HCT116 (cell line): ENCODE data around the gene PTPRF. TPM values are rescaled to one million over a fixed set of nuclear protein-coding genes. Genes with fewer than 3 reads are reported as not detected.

Source experiments
- ATAC-seq: fragments of 200-7000 bp; cut with Tn5 transposase; 2 replicates; pipeline ENCODE4 v1.9.1; 2020; ENCODE audit warnings: mild to moderate bottlenecking, moderate library complexity
- BruUV-seq: library from RNA; stranded (reverse); fragments of 400-500 nt; replicated peaks from 2 replicates; lab custom pipeline; 2021; lab: Mats Ljungman, UMichigan
- CTCF ChIA-PET: fragments of 300-600 bp; sonication (Branson Sonifier 250); formaldehyde crosslinking; loops from one replicate; lab custom pipeline; 2021; ENCODE audit warnings: antibody characterized with exemption; lab: Charles Lee
- POLR2A ChIA-PET: fragments of 300-600, 350-600 bp; sonication (Branson Sonifier 250); formaldehyde crosslinking; loops from one replicate; lab custom pipeline; 2021; ENCODE audit warnings: antibody characterized with exemption; lab: Charles Lee
- RAD21 ChIA-PET, 2 experiments: fragments of 300-600 bp; sonication (Branson Sonifier 250); formaldehyde crosslinking; loops; one replicate each; lab custom pipeline; 2023; ENCODE audit warnings: low total read pairs in 2 of 2; ENCODE audit not compliant: uncharacterized antibody in 2 of 2, unreplicated experiment in 2 of 2, low non-redundant PET in 1 of 2; lab: Charles Lee
- DNase-seq: peaks from one replicate; pipeline ENCODE4 v3.0.0-alpha.2; 2010; ENCODE audit warnings: low read depth, low spot score
- H2AFZ ChIP-seq: fragments of 200-600 bp; shearing (Covaris generic), sonication (generic); 2 replicates; pipeline ENCODE4 v1.6.1; 2017; ENCODE audit warnings: low read depth, mixed run types, mixed read lengths, antibody characterized with exemption, low read length; ENCODE audit not compliant: poor library complexity, severe bottlenecking
- H3K27ac ChIP-seq: 2 replicates; pipeline ENCODE4 v1.5.1; 2012; ENCODE audit warnings: low read depth, low read length
- H3K27me3 ChIP-seq: fragments of 200-600 bp; sonication (generic); 2 replicates; pipeline ENCODE4 v1.6.1; 2016; ENCODE audit warnings: mixed run types, low read length, mixed read lengths; ENCODE audit not compliant: insufficient read depth
- H3K36me3 ChIP-seq, 2 experiments: fragments of 200-500 bp in 1 of 2; fragments of 200-600 bp in 1 of 2; sonication (Bioruptor generic) in 1 of 2; sonication (generic) in 1 of 2; 2 replicates each; pipeline versions ENCODE4 v1.5.1 to v1.6.1; 2014 to 2016; ENCODE audit warnings: low read length in 2 of 2, inconsistent platforms in 1 of 2, mixed read lengths in 1 of 2, mixed run types in 1 of 2; ENCODE audit not compliant: insufficient read depth in 2 of 2, control insufficient read depth in 1 of 2
- H3K4me1 ChIP-seq, 2 experiments: fragments of 200-600 bp in 1 of 2; sonication (generic) in 1 of 2; 2 replicates each; pipeline versions ENCODE4 v1.5.1 to v1.6.1; 2012 to 2017; ENCODE audit warnings: low read length in 2 of 2, inconsistent platforms in 1 of 2, mild to moderate bottlenecking in 1 of 2, mixed read lengths in 1 of 2, mixed run types in 1 of 2, moderate library complexity in 1 of 2; ENCODE audit not compliant: insufficient read depth in 2 of 2, control insufficient read depth in 1 of 2
- H3K4me2 ChIP-seq: fragments of 200-600 bp; sonication (generic); 2 replicates; pipeline ENCODE4 v1.6.1; 2017; ENCODE audit warnings: mixed run types, low read length, mixed read lengths
- H3K4me3 ChIP-seq, 2 experiments: fragments of 200-600 bp in 1 of 2; sonication (generic) in 1 of 2; replicated peaks in 1 of 2; 2 replicates each; pipeline ENCODE4 v1.5.1; 2011 to 2016; ENCODE audit warnings: low read length in 2 of 2, control low read depth in 1 of 2, low read depth in 1 of 2, mild to moderate bottlenecking in 1 of 2, mixed read lengths in 1 of 2, mixed run types in 1 of 2
- H3K79me2 ChIP-seq: fragments of 200-600 bp; sonication (generic); 2 replicates; pipeline ENCODE4 v1.6.1; 2017; ENCODE audit warnings: mild to moderate bottlenecking, mixed run types, low read length, moderate library complexity, mixed read lengths; ENCODE audit not compliant: insufficient read depth
- H3K9ac ChIP-seq: fragments of 200-600 bp; sonication (generic); 2 replicates; pipeline ENCODE4 v1.6.1; 2016; ENCODE audit warnings: low read length, mixed read lengths
- H3K9me2 ChIP-seq: fragments of 200-600 bp; sonication (generic), shearing (Covaris generic); 2 replicates; pipeline ENCODE4 v1.6.1; 2017; ENCODE audit warnings: mixed run types, mild to moderate bottlenecking, moderate library complexity; ENCODE audit not compliant: insufficient read depth
- H3K9me3 ChIP-seq, 2 experiments: fragments of 200-500 bp in 1 of 2; fragments of 200-600 bp in 1 of 2; sonication (Bioruptor generic) in 1 of 2; sonication (generic) in 1 of 2; 2 replicates each; pipeline ENCODE4 v1.6.1; 2014 to 2017; ENCODE audit warnings: low read length in 2 of 2, mixed read lengths in 2 of 2, inconsistent platforms in 1 of 2, low read depth in 1 of 2, mild to moderate bottlenecking in 1 of 2, mixed run types in 1 of 2, moderate library complexity in 1 of 2; ENCODE audit not compliant: control insufficient read depth in 1 of 2, insufficient read depth in 1 of 2
- H4K20me1 ChIP-seq: fragments of 200-600 bp; sonication (generic), shearing (Covaris generic); 2 replicates; pipeline ENCODE4 v1.6.1; 2017; ENCODE audit warnings: mixed run types, mild to moderate bottlenecking, moderate library complexity; ENCODE audit not compliant: insufficient read depth
- EGR1 ChIP-seq: IDR thresholded peaks from 2 replicates; pipeline ENCODE4 v1.6.1; 2012; ENCODE audit warnings: low read depth
- ELF1 ChIP-seq: IDR thresholded peaks from 2 replicates; pipeline ENCODE4 v1.6.1; 2012; ENCODE audit warnings: low read depth, borderline replicate concordance
- EZH2 ChIP-seq: fragments of 200-600 bp; sonication (generic); IDR thresholded peaks from 2 replicates; pipeline ENCODE4 v1.6.1; 2017; ENCODE audit warnings: antibody characterized with exemption, mixed run types
- EZH2phosphoT487 ChIP-seq: fragments of 200-600 bp; IDR thresholded peaks from 2 replicates; pipeline ENCODE4 v1.6.1; 2018; ENCODE audit warnings: antibody characterized with exemption, borderline replicate concordance
- FOSL1 ChIP-seq: IDR thresholded peaks from 2 replicates; pipeline ENCODE4 v1.6.1; 2012; ENCODE audit warnings: low read depth
- JUND ChIP-seq: IDR thresholded peaks from 2 replicates; pipeline ENCODE4 v1.6.1; 2012
- RAD21 ChIP-seq: IDR thresholded peaks from 2 replicates; pipeline ENCODE4 v1.6.1; 2012; ENCODE audit warnings: low read depth, mild to moderate bottlenecking
- SIN3A ChIP-seq: IDR thresholded peaks from 2 replicates; pipeline ENCODE4 v1.6.1; 2012; ENCODE audit warnings: low read depth
- SP1 ChIP-seq: IDR thresholded peaks from 2 replicates; pipeline ENCODE4 v1.6.1; 2012; ENCODE audit warnings: low read depth
- YY1 ChIP-seq: IDR thresholded peaks from 2 replicates; pipeline ENCODE4 v1.6.1; 2011; ENCODE audit warnings: low read length, low read depth, moderate library complexity, mild to moderate bottlenecking; ENCODE audit not compliant: insufficient replicate concordance; ENCODE audit errors: extremely low read depth
- intact Hi-C: fragments of 100-400 bp; cut with micrococcal nuclease; formaldehyde crosslinking; loops from 2 replicates; pipeline ENCODE4 v1.10.0; 2022
- total RNA-seq: library from RNA; stranded (reverse); gene quantifications from one replicate; pipeline ENCODE4 v1.2.1, GENCODE V29; 2021; ENCODE audit not compliant: unreplicated experiment
- TF ChIP-seq, protein P1 (sequence below): IDR thresholded peaks from 2 replicates; pipeline ENCODE4 v1.6.1; 2011; ENCODE audit warnings: mild to moderate bottlenecking, low read length, moderate library complexity; ENCODE audit not compliant: insufficient replicate concordance; ENCODE audit errors: extremely low read depth
- TF ChIP-seq, protein P2 (sequence below): IDR thresholded peaks from 2 replicates; pipeline ENCODE4 v1.6.1; 2012
- TF ChIP-seq, protein P3 (sequence below): IDR thresholded peaks from 2 replicates; pipeline ENCODE4 v1.6.1; 2012
- TF ChIP-seq, protein P4 (sequence below): IDR thresholded peaks from 2 replicates; pipeline ENCODE4 v1.6.1; 2012; ENCODE audit warnings: low read depth

The PTPRF gene
- total RNA-seq, 1 experiment from 2014 or later, result 224 TPM

DNA sequence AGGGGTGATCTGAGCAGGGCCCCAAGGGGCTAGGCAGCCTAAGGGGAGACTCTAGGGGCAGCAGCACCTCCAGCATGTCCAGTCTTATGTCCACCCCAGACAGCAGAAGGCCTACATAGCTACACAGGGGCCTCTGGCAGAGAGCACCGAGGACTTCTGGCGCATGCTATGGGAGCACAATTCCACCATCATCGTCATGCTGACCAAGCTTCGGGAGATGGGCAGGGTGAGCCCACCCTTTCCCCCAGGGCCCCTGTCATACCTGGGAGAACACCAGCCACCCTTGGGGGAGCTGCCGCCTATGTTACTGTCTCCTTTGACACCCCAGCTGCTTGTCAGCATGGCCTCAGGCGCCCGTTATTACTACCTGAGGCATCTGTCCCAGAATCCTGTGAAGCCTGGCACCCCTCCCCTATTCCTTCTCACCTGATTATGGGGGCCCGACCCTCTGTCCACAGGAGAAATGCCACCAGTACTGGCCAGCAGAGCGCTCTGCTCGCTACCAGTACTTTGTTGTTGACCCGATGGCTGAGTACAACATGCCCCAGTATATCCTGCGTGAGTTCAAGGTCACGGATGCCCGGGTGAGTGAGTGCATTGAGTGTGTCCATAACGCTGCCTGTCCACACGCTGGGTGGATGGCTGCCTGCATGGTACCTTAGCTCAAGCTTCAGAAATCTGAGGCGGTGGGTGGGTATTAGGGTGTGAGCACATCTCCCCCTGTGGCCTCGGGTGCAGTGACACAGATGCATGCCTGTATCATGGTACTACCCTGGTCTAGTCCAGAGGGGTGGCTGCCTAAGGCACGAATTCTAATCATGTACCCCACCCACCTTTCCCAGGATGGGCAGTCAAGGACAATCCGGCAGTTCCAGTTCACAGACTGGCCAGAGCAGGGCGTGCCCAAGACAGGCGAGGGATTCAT is 89.6 kb downstream of the PTPRF start:
- CTCF ChIA-PET, result no interaction called here
- TF ChIP-seq, protein P1, sequence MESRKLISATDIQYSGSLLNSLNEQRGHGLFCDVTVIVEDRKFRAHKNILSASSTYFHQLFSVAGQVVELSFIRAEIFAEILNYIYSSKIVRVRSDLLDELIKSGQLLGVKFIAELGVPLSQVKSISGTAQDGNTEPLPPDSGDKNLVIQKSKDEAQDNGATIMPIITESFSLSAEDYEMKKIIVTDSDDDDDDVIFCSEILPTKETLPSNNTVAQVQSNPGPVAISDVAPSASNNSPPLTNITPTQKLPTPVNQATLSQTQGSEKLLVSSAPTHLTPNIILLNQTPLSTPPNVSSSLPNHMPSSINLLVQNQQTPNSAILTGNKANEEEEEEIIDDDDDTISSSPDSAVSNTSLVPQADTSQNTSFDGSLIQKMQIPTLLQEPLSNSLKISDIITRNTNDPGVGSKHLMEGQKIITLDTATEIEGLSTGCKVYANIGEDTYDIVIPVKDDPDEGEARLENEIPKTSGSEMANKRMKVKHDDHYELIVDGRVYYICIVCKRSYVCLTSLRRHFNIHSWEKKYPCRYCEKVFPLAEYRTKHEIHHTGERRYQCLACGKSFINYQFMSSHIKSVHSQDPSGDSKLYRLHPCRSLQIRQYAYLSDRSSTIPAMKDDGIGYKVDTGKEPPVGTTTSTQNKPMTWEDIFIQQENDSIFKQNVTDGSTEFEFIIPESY, result no peak
- TF ChIP-seq SIN3A, result no peak
- TF ChIP-seq FOSL1, result no peak
- TF ChIP-seq JUND, result no peak
- TF ChIP-seq RAD21, result no peak
- TF ChIP-seq YY1, result no peak
- no peak for TF ChIP-seq EGR1
- TF ChIP-seq, protein P2, sequence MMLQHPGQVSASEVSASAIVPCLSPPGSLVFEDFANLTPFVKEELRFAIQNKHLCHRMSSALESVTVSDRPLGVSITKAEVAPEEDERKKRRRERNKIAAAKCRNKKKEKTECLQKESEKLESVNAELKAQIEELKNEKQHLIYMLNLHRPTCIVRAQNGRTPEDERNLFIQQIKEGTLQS, result no peak
- TF ChIP-seq EZH2, result no peak
- no peak for TF ChIP-seq SP1
- TF ChIP-seq, protein P3, sequence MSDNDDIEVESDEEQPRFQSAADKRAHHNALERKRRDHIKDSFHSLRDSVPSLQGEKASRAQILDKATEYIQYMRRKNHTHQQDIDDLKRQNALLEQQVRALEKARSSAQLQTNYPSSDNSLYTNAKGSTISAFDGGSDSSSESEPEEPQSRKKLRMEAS, result no peak
- no peak for TF ChIP-seq ELF1
- TF ChIP-seq EZH2phosphoT487, result no peak
- TF ChIP-seq, protein P4, sequence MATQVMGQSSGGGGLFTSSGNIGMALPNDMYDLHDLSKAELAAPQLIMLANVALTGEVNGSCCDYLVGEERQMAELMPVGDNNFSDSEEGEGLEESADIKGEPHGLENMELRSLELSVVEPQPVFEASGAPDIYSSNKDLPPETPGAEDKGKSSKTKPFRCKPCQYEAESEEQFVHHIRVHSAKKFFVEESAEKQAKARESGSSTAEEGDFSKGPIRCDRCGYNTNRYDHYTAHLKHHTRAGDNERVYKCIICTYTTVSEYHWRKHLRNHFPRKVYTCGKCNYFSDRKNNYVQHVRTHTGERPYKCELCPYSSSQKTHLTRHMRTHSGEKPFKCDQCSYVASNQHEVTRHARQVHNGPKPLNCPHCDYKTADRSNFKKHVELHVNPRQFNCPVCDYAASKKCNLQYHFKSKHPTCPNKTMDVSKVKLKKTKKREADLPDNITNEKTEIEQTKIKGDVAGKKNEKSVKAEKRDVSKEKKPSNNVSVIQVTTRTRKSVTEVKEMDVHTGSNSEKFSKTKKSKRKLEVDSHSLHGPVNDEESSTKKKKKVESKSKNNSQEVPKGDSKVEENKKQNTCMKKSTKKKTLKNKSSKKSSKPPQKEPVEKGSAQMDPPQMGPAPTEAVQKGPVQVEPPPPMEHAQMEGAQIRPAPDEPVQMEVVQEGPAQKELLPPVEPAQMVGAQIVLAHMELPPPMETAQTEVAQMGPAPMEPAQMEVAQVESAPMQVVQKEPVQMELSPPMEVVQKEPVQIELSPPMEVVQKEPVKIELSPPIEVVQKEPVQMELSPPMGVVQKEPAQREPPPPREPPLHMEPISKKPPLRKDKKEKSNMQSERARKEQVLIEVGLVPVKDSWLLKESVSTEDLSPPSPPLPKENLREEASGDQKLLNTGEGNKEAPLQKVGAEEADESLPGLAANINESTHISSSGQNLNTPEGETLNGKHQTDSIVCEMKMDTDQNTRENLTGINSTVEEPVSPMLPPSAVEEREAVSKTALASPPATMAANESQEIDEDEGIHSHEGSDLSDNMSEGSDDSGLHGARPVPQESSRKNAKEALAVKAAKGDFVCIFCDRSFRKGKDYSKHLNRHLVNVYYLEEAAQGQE, result no peak
- POLR2A ChIA-PET, result no interaction called here

More for the DNA sequence above, 89.6 kb downstream of the PTPRF start:
- no peak overlapping the region for H3K4me2 ChIP-seq
- RAD21 ChIA-PET, result no interaction called here
- H3K27ac ChIP-seq, result no peak overlapping the region
- intact Hi-C loops, result no loop called here
- no peak overlapping the region for H3K9ac ChIP-seq
- H3K36me3 ChIP-seq, result peaks cover 40 to 51% of the 10 kb centered on the region in 2 experiments
- H3K4me1 ChIP-seq, result no peaks in the 10 kb centered on the region
- H3K9me3 ChIP-seq, result no peaks in the 10 kb centered on the region
- no peaks in the 10 kb centered on the region for H3K27me3 ChIP-seq
- DNase-seq (no peak), ATAC-seq (no peak)
- H3K79me2 ChIP-seq, result no peaks in the 10 kb centered on the region
- BruUV-seq, result no TSS peak
- H3K9me2 ChIP-seq, result no peaks in the 10 kb centered on the region
- no peak overlapping the region for H2AFZ ChIP-seq
- H4K20me1 ChIP-seq, result no peaks in the 10 kb centered on the region
- H3K4me3 ChIP-seq, result no peak overlapping the region
